HG03442 (cell line): ENCODE results near the gene SEBOX.

Experiments
- ATAC-seq: cut with Tn5 transposase; IDR thresholded peaks from one replicate; pipeline ENCODE4 v1.9.1; 2021; ENCODE audit warnings: mild to moderate bottlenecking, moderate library complexity; ENCODE audit not compliant: unreplicated experiment

Gene SEBOX

DNA sequence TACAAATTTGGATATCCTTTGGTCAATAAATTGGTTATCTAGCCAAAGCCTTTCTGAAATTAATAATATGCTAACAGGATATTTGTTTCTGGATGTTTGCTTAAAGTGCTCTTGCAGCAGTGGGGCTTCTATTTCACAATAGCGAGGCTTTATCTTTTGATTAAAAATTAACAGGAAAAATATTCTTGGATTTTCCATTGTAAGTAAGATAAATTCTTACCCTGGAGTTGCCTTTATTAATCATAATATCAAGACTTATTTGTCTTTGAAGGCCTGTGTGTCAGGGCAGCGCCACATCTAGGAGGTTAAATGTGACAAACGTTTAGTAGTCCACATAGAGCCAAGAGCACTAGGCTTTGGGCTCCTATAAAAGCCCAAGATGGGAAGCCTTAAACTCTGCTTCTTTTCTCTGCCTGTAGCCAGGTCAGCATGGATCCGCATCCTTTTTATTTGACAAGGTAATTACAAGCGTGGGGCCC, 40.7 kb downstream of the SEBOX start:
- ATAC-seq, result no peak

DNA sequence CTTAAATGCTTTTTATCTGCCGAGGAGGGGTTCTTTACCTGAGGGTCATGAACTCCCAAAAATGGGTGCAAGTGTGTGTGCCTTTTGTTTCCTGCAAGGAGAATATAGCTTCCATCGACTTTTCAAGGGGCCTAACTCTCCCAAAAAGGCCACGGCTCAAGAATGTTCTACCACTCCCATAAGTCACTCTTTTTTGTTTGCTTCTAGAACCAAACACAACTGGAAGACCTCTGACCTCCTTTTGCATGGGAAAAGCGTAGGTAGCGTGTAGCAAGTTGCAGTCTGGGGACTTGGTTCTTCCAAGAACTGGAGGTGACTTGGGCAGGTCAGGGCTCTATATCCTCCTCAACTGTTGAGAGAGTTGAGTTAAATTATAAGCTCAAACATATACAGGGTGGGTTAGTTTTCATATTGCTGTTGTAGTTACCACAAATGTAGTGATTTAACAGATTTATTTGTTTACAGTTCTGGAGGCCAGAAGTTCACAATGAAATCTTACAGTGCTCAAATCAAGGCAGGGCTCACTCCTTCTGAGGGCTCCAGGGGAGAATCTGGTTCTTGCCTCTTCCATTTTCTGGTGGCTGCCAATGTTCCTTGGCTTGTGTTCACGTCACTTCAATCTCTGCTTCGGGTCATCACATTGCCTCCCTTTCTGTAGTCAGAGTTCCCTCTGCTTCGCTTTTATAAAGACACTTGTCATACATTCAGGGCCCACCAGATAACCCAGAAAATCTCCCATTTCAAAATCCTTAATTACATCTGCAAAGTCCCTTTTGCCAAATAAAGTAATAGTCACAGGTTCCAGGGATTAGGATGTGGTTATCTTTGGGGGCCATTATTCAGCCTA, 44.6 kb downstream of the SEBOX start:
- ATAC-seq, result no peak

DNA sequence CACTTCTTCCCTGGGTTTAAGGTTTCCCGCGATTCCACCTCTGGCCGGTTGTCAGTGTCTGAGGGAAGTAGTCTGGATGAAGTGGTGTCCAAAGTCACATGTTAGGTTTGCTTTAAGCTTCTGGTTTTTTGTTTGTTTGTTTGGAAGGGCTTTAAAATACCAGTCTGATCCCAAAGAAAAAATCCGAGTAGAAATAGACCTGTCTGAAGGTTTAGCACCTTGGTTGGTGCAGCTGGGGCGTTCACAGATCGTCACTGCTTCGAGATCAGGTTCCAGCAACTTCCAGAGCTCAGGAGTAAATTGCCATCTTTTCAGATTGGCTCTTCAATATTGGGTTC, 45.4 kb downstream of the SEBOX start:
- no peak for ATAC-seq

DNA sequence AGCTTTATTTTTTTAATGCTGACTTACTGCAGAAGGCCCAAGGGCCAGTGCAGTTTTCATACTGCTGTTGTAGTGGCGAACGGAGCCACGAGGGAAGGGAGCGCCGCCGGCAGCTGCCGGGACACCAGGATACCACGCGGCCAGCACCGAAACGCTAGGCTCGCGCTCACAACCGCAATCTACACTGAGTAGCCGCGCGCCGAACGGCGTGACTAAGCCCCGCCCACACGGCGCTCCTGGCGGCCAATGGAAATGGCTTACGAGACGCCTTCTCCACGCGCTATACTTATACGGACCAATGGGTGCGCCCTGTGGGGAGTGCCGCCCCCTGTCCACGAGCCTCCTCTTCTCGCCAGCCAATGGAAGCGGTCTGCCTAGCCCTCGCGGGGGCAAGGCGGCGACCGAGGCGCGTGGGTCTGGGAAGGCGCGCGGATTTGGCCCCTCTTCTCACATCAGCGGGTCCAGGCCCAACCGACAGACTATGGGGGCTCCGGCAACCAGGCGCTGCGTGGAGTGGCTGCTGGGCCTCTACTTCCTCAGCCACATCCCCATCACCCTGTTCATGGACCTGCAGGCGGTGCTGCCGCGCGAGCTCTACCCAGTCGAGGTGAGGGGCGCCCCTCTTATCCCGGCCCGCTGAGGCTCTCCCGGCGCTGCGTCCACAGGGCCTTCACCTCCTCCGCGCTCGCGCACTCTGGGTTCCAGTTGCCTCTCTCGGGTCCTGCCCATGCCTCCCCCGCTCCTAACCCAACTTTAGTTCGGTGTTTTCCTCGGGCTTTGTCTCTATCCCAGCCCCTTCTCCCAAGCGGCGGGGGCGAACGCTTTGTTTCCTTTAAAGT, 46.0 kb downstream of the SEBOX start, which contains the start of gene TMEM97:
TMEM97 (plus strand) TSS at position 442 of the 839 bp plus-strand sequence; CDS start at position 482, 40 bp downstream.
- ATAC-seq, result peak; percentile 93

DNA sequence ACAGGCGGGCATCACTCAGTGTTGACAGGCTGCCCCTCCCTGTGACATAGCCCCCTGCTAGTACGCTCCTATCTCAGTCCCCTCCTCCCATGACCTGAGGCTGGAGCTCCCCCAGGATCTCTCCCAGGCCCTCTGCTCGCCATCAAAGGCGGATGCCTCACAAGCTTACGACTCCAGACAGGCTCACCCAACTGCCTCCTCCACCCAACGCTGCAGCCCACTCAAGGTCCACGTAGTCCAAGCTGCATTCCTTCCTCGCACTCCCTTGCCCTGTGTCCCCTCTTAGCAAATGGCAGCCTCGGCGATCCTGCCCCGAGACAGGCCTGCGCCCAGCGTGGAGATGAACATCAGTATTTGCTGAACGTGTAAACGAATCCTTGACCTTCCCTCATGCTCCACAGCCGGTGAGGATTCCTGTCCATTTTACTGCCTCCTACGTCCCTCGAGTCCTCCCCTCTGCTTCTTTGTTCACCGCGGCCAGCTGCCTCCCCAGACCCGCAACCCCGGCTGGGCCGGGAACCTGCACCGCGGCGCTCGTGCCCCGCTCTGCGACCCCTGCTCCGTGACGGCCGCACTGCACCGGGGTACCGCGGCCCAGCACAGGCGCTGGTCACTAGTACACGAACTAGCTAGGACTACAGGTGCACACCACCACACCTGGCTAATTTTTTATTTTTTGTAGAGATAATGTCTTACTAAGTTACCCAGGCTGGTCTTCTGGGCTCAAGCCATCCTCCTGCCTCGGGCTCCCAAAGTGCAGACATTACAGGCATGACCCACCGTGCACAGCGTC, 46.8 kb downstream of the SEBOX start:
- peak; percentile 8 for ATAC-seq

DNA sequence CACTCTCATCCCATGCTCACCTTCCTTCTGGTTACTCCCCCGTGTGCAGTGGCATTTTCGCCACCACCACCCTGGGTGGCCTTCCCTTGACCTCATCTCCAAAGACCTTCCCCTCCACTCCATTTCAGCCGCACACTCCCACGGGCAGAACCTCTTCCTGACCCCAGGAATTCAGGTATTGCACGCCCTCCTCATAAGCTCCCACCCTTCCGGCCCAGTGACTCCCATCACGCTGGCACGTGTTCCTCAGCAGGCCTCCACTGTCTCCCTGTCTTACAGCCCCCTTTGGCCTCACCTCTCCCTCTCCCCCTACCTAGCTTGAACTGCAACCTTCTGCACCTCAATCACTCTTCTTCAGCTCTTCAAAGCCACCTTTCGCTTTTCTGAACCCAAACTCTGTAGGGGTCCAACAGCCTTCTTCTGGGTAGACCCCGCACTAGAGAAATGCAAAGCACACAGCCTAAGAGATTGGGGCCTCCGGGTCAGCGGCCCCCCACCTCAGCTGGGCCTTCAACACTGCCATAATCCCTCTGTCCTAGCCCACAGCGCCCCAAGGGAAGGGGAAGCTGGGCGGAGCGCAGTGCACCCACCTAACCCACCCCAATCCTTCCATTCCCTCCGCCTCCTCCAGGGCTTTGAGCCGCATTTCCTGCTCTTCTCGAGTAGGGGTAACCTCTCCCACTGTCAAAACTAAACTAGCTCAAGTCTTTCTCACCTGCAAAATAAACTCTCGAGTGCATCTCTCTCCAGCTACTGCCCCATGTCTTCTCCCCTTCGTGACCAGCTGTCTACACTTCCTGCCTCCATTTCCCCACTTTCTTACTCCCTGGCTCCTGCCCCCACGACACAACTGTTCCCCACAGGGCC, 47.7 kb downstream of the SEBOX start:
- no peak for ATAC-seq

DNA sequence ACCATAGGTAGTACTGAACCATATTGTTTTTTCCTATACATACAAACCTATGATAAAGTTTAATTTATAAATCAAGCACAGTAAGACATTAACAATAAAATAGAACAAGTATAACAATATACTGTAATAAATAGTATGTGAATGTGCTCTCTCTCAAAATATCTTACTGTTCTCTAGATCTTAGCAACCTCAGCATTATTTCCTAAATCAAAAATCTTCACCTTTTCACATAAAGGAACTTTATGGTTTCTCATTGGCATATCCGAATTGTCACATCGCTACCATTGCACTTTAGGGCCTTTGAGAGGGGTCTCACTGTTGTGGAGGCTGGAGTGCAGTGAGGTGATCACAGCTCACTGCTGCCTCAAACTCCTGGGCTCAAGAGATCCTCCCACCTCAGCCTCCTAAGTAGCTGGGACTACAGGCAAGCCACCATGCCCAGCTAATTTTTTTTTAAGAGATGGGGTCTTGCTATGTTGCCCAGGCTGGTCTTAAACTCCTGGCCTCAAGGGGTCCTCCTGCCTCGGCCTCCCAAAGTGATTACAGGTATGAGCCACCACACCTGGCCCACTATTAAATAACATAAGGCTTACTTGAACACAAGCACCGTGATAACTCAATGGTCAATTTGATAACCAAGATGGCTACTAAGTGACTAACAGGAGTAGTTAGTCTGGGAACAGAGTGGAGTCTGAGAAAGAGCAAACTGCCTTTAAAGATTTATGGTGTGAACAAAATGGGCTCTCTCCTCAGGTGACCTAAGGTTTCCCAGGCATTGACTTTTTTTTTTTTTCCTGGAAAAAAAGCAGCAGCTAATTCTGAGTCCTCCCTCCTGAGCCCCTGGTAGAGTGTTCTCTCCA, 48.9 kb downstream of the SEBOX start:
- no peak for ATAC-seq

DNA sequence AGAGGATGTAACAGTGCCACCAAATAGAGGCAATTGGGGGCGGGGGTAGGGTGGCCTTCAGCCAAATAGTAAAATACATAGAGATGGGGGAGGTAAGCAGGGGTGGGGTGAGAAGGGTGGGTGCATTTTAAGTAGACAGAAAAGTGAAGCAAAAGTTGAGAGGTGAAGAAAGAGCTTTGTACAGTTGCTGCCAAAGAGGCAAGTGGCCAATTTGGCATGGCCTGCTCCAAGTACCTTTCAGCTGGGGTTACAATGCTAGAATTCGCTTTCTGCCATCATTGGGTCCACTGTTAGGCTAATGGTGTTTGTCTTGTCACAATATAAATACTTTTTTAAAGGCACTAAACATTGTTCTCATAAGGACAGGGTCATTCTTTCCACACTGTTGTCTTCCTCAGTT, 51.2 kb downstream of the SEBOX start:
- no peak for ATAC-seq
